ENCODE data around the gene HMX3. TPM values are rescaled to one million over a fixed set of nuclear protein-coding genes. Genes with fewer than 3 reads are reported as not detected.
A peak's percentile ranks its signal among the peaks of the same experiment; 100 is the strongest.

The HMX3 gene
- total RNA-seq, 2 donors from 2014 or later = not detected

DNA sequence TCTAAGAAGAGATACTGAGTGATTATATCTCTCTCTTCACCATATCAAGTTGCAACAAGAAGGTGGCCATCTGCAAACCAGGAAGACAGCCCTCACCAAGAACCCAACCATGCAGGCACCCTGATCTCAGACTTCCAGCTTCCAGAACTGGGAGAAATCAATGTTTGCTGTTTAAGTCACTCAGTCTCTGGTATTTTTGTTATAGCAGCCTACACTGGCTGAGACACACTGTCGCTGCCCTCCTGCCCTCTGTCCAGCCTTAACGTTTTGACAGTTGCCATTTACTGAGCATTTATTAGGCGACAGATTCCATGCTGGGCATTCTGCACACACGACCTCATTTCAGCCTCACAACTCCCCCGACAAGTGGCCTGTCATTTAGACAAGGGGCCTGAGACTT is 9.5 kb upstream of the HMX3 start:
- H3K36me3 Mint-ChIP-seq (ENCODE audit: low read depth) = no peaks in the 10 kb centered on the region
- TF ChIP-seq, protein P1, sequence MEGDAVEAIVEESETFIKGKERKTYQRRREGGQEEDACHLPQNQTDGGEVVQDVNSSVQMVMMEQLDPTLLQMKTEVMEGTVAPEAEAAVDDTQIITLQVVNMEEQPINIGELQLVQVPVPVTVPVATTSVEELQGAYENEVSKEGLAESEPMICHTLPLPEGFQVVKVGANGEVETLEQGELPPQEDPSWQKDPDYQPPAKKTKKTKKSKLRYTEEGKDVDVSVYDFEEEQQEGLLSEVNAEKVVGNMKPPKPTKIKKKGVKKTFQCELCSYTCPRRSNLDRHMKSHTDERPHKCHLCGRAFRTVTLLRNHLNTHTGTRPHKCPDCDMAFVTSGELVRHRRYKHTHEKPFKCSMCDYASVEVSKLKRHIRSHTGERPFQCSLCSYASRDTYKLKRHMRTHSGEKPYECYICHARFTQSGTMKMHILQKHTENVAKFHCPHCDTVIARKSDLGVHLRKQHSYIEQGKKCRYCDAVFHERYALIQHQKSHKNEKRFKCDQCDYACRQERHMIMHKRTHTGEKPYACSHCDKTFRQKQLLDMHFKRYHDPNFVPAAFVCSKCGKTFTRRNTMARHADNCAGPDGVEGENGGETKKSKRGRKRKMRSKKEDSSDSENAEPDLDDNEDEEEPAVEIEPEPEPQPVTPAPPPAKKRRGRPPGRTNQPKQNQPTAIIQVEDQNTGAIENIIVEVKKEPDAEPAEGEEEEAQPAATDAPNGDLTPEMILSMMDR (conservative IDR thresholded peaks at IDR 0.05) = no peak
- Histone ChIP-seq H3K27me3 (ENCODE audit: control insufficient read depth, insufficient read depth, low read length, poor library complexity, severe bottlenecking) (peaks cover 50% of the 10 kb centered on the region), H3K9me3 (ENCODE audit: control insufficient read depth, low read length) (no peaks in the 10 kb centered on the region), H3K4me3 (ENCODE audit: low read length) (no peak overlapping the region), H3K4me1 (ENCODE audit: control insufficient read depth, insufficient read depth, low read length) (no peaks in the 10 kb centered on the region), H3K27ac (ENCODE audit: low read depth, low read length) (no peak overlapping the region), H3K9ac (ENCODE audit: extremely low read depth, low read length, poor library complexity, severe bottlenecking) (no peak overlapping the region), H3K36me3 (ENCODE audit: control insufficient read depth, insufficient read depth, low read length) (no peaks in the 10 kb centered on the region)
- WGBS, 2 experiments (ENCODE audit: insufficient coverage in 1 of 2, insufficient read length in 1 of 2) = 76 to 93% methylated on average over 4 to 5 of the region's 5 CpGs
- H3K4me3 Mint-ChIP-seq = no peak overlapping the region
- H3K4me1 Mint-ChIP-seq = peaks cover 7% of the 10 kb centered on the region
- H3K9me3 Mint-ChIP-seq = no peaks in the 10 kb centered on the region
- no peak for DNase-seq
- no peak overlapping the region for H3K27ac Mint-ChIP-seq
- peaks cover 71% of the 10 kb centered on the region for H3K27me3 Mint-ChIP-seq (ENCODE audit: insufficient read depth)

DNA sequence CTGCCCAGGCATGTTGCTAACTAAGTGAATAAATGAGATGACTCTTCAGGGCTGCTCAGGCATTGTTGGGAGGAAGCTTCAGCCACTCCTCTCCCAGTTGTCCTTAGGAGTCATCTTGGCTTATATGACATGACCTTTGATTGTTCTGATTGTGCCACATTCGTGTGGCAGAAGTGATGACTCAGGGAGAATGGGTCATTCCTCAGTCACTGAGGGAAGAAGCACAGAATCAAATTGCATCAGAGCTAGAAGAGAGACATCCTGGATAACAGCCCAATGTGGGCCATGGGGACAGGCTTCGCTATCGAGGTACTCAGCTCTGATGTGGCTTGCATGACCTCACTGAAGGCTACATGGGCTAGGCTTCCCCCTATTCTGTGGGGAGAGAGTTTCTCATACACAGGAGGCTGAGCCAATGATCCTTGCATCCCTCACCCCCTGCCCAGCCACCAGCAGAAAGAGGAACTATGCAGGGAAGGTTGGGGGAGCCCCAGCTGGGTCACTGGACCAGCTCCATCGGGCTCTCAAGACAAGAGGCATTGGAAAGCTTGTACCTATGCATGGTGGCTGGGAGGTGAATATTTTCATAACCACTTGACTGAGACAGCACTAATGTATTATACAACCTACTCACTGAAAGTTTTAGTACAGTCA is 6.0 kb upstream of the HMX3 start:
- Mint-ChIP-seq H3K27me3 (ENCODE audit: insufficient read depth) (peaks cover 95% of the 10 kb centered on the region), H3K4me3 (no peak overlapping the region), H3K27ac (no peak overlapping the region), H3K36me3 (ENCODE audit: low read depth) (no peaks in the 10 kb centered on the region), H3K4me1 (peaks cover 11% of the 10 kb centered on the region), H3K9me3 (no peaks in the 10 kb centered on the region)
- H3K27ac ChIP-seq (ENCODE audit: low read depth, low read length) = no peak overlapping the region
- DNase-seq = no peak
- H3K4me1 ChIP-seq (ENCODE audit: control insufficient read depth, insufficient read depth, low read length) = peaks cover 10% of the 10 kb centered on the region
- no peak overlapping the region for H3K9ac ChIP-seq (ENCODE audit: extremely low read depth, low read length, poor library complexity, severe bottlenecking)
- H3K4me3 ChIP-seq (ENCODE audit: low read length) = no peak overlapping the region
- 90 to 94% methylated on average over 3 to 4 of the region's 4 CpGs for WGBS, 2 experiments (ENCODE audit: insufficient coverage in 1 of 2, insufficient read length in 1 of 2)
- H3K36me3 ChIP-seq (ENCODE audit: control insufficient read depth, insufficient read depth, low read length) = no peaks in the 10 kb centered on the region
- H3K9me3 ChIP-seq (ENCODE audit: control insufficient read depth, low read length) = no peaks in the 10 kb centered on the region
- TF ChIP-seq, protein P1 (conservative IDR thresholded peaks at IDR 0.05) = no peak
- peaks cover 85% of the 10 kb centered on the region for H3K27me3 ChIP-seq (ENCODE audit: control insufficient read depth, insufficient read depth, low read length, poor library complexity, severe bottlenecking)

DNA sequence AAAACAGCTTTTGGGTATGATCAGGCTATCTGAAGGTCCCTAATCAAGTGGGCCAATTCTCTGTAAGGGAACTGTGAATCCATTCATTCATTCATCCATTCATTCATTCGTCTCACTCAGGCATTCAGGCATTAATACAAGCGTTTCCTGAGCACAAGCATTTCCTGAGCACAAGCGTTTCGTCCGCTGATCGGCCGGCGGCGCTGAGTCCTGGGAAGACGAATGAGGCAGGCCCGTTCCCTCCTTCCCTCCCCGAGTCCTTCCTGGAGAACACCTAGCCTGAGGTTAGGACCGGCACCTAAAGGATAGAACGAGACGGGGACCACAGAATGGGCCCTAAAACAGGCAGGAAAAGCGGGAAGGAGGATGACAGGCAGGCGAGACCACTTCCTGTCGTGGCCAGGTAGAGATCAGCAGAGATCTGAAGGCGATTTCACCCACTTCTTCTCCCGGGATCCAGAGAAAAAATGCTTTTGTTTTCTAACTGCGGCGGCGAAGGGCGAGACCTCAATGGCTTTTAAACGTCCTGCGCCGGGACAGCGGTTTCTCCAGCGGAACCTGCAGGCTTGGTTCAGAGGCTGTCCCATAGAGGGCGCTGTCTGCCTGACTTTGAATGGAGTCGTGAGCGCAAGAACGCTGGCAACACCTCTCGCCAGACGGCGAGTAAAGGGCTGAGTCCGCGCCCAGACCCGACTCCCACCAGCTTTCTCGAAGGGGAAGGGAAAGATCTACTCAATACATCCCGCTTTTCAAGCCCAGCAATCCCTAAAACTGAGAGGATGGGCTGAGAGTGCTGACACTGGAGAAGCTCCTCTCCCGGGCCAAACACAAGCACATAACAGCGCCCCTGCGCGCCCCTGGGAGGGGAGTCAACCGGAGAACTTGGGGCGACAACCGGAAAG is 2.9 kb upstream of the HMX3 start:
- Histone ChIP-seq H3K27ac (ENCODE audit: low read depth, low read length) (no peak overlapping the region), H3K9me3 (ENCODE audit: control insufficient read depth, low read length) (no peaks in the 10 kb centered on the region), H3K27me3 (ENCODE audit: control insufficient read depth, insufficient read depth, low read length, poor library complexity, severe bottlenecking) (peaks cover 100% of the 10 kb centered on the region), H3K4me3 (ENCODE audit: low read length) (peak overlapping the region; percentile 74), H3K4me1 (ENCODE audit: control insufficient read depth, insufficient read depth, low read length) (peaks cover 16% of the 10 kb centered on the region), H3K36me3 (ENCODE audit: control insufficient read depth, insufficient read depth, low read length) (no peaks in the 10 kb centered on the region), H3K9ac (ENCODE audit: extremely low read depth, low read length, poor library complexity, severe bottlenecking) (no peak overlapping the region)
- H3K27me3 Mint-ChIP-seq (ENCODE audit: insufficient read depth) = peaks cover 97% of the 10 kb centered on the region
- H3K9me3 Mint-ChIP-seq = no peaks in the 10 kb centered on the region
- DNase-seq = peak; percentile 98
- 1 to 2% methylated on average over 27 to 48 of the region's 48 CpGs for WGBS, 2 experiments (ENCODE audit: insufficient coverage in 1 of 2, insufficient read length in 1 of 2)
- H3K36me3 Mint-ChIP-seq (ENCODE audit: low read depth) = no peaks in the 10 kb centered on the region
- TF ChIP-seq, protein P1 (conservative IDR thresholded peaks at IDR 0.05) = peak; percentile 98
- peaks cover 12% of the 10 kb centered on the region for H3K4me1 Mint-ChIP-seq
- H3K27ac Mint-ChIP-seq = no peak overlapping the region
- H3K4me3 Mint-ChIP-seq = peak overlapping the region; percentile 41

Measured in endodermal cell (in vitro differentiated cells).